DND-41 (cell line): ENCODE data around the gene ADARB2.

Experiments used
- ATAC-seq: fragments of 200-7000 bp; cut with Tn5 transposase; 3 replicates; pipeline ENCODE4 v1.9.1; 2021; ENCODE audit warnings: low read depth; ENCODE audit not compliant: insufficient read depth
- DNase-seq: peaks from one replicate; pipeline ENCODE4 v3.0.0-alpha.2; 2020
- H2AFZ ChIP-seq: 2 replicates; pipeline ENCODE4 v1.6.0; 2012; ENCODE audit warnings: low read depth, low read length
- H3K27ac ChIP-seq: 2 replicates; pipeline ENCODE4 v1.5.1; 2012; ENCODE audit warnings: low read length, inconsistent platforms
- H3K27me3 ChIP-seq: fragments of 200-600 bp; sonication (generic); 2 replicates; pipeline ENCODE4 v1.6.0; 2012; ENCODE audit warnings: low read length, mild to moderate bottlenecking, inconsistent platforms; ENCODE audit not compliant: insufficient read depth, poor library complexity
- H3K36me3 ChIP-seq: 2 replicates; pipeline ENCODE4 v1.5.1; 2012; ENCODE audit warnings: low read length, inconsistent platforms; ENCODE audit not compliant: insufficient read depth
- H3K4me1 ChIP-seq: 2 replicates; pipeline ENCODE4 v1.5.1; 2012; ENCODE audit warnings: mild to moderate bottlenecking, low read length; ENCODE audit not compliant: insufficient read depth
- H3K4me2 ChIP-seq: 2 replicates; pipeline ENCODE4 v1.6.0; 2012; ENCODE audit warnings: mild to moderate bottlenecking, moderate library complexity, low read length, inconsistent platforms; ENCODE audit not compliant: insufficient read depth
- H3K4me3 ChIP-seq, 2 experiments: fragments of 200-600 bp in 1 of 2; shearing (Covaris generic) in 1 of 2; 2 replicates each; pipeline ENCODE4 v1.5.1; 2012 to 2016; ENCODE audit warnings: inconsistent platforms in 2 of 2, low read length in 2 of 2, mild to moderate bottlenecking in 2 of 2, low read depth in 1 of 2, moderate library complexity in 1 of 2
- H3K79me2 ChIP-seq: 2 replicates; pipeline ENCODE4 v1.6.0; 2012; ENCODE audit warnings: low read length, inconsistent platforms; ENCODE audit not compliant: insufficient read depth
- H3K9ac ChIP-seq: 2 replicates; pipeline ENCODE4 v1.6.0; 2012; ENCODE audit warnings: low read depth, mild to moderate bottlenecking, inconsistent platforms, low read length, moderate library complexity
- H3K9me3 ChIP-seq: 2 replicates; pipeline ENCODE4 v1.5.1; 2012; ENCODE audit warnings: low read length, moderate library complexity, mild to moderate bottlenecking, inconsistent platforms; ENCODE audit not compliant: insufficient read depth, severe bottlenecking
- H4K20me1 ChIP-seq: 2 replicates; pipeline ENCODE4 v1.6.0; 2012; ENCODE audit warnings: low read length; ENCODE audit not compliant: insufficient read depth
- CTCF ChIP-seq: IDR thresholded peaks from 2 replicates; pipeline ENCODE4 v1.5.1; 2012; ENCODE audit warnings: borderline replicate concordance, low read length, moderate library complexity, mild to moderate bottlenecking; ENCODE audit not compliant: poor library complexity, severe bottlenecking; ENCODE audit errors: extremely low read depth
- EZH2 ChIP-seq: IDR thresholded peaks from 3 replicates; pipeline ENCODE4 v1.6.1; 2012; ENCODE audit warnings: borderline replicate concordance, low read depth, mild to moderate bottlenecking, moderate library complexity, low read length, inconsistent platforms; ENCODE audit not compliant: severe bottlenecking

The ADARB2 gene

GRCh38 chr10:1520909-1521565 is 216.3 kb downstream of the ADARB2 start:
- Histone ChIP-seq H3K4me3 (no peak overlapping the region), H3K36me3 (no peaks in the 10 kb centered on the region), H3K27ac (no peak overlapping the region), H3K27me3 (no peaks in the 10 kb centered on the region), H3K9me3 (no peaks in the 10 kb centered on the region), H2AFZ (no peak overlapping the region), H3K4me1 (peaks cover 7% of the 10 kb centered on the region), H3K9ac (no peak overlapping the region), H4K20me1 (no peaks in the 10 kb centered on the region), H3K79me2 (no peaks in the 10 kb centered on the region), H3K4me2 (no peak overlapping the region)
- no peak for TF ChIP-seq EZH2
- TF ChIP-seq CTCF = no peak
- no peak for ATAC-seq
- DNase-seq = no peak

GRCh38 chr10:1519391-1519790 is 217.9 kb downstream of the ADARB2 start:
- Histone ChIP-seq H3K4me1 (no peaks in the 10 kb centered on the region), H3K79me2 (no peaks in the 10 kb centered on the region), H3K9ac (no peak overlapping the region), H3K9me3 (no peaks in the 10 kb centered on the region), H3K4me3 (no peak overlapping the region), H3K4me2 (no peak overlapping the region), H3K27ac (no peak overlapping the region), H2AFZ (no peak overlapping the region), H3K36me3 (no peaks in the 10 kb centered on the region), H4K20me1 (no peaks in the 10 kb centered on the region), H3K27me3 (no peaks in the 10 kb centered on the region)
- DNase-seq (no peak), ATAC-seq (no peak)
- no peak for TF ChIP-seq EZH2
- no peak for TF ChIP-seq CTCF

GRCh38 chr10:1517684-1518083 is 219.6 kb downstream of the ADARB2 start:
- Histone ChIP-seq H3K4me1 (no peaks in the 10 kb centered on the region), H3K79me2 (no peaks in the 10 kb centered on the region), H3K27me3 (no peaks in the 10 kb centered on the region), H3K9ac (no peak overlapping the region), H3K4me2 (no peak overlapping the region), H3K9me3 (no peaks in the 10 kb centered on the region), H3K36me3 (no peaks in the 10 kb centered on the region), H3K4me3 (no peak overlapping the region), H2AFZ (no peak overlapping the region), H4K20me1 (no peaks in the 10 kb centered on the region), H3K27ac (no peak overlapping the region)
- ATAC-seq (no peak), DNase-seq (no peak)
- TF ChIP-seq EZH2 (no peak), CTCF (no peak)

GRCh38 chr10:1516492-1517165 is 220.7 kb downstream of the ADARB2 start:
- DNase-seq = no peak
- H3K36me3 ChIP-seq = no peaks in the 10 kb centered on the region
- H3K9me3 ChIP-seq = no peaks in the 10 kb centered on the region
- TF ChIP-seq EZH2 (no peak), CTCF (no peak)
- no peaks in the 10 kb centered on the region for H3K79me2 ChIP-seq
- H3K4me2 ChIP-seq = no peak overlapping the region
- no peaks in the 10 kb centered on the region for H4K20me1 ChIP-seq
- H3K9ac ChIP-seq = no peak overlapping the region
- H3K27me3 ChIP-seq = no peaks in the 10 kb centered on the region
- H3K27ac ChIP-seq = no peak overlapping the region
- H2AFZ ChIP-seq = no peak overlapping the region
- H3K4me3 ChIP-seq = no peak overlapping the region
- H3K4me1 ChIP-seq = no peaks in the 10 kb centered on the region
- ATAC-seq = no peak
